GM21786 (cell line): Measurements from ENCODE around the gene PLCL2.

ENCODE experiments used
- ATAC-seq: cut with Tn5 transposase; IDR thresholded peaks from one replicate; pipeline ENCODE4 v1.9.1; 2021; ENCODE audit not compliant: unreplicated experiment

PLCL2 gene

DNA sequence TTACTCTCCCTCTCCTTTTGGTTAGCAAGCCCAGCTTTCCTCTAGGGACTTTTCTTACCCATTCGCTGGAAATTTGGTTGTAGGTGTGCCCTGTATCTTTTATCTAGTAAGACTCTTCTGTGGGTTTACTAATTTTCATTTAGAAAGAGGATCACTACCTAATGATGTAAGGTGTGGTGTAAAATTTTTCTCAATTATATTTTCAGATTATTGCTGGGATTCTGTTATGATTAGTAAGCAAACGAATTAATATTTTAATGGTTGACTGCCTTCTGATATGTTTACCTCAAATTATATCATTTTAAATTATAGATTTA is 28.5 kb downstream of the PLCL2 start:
- ATAC-seq, result peak; percentile 4

DNA sequence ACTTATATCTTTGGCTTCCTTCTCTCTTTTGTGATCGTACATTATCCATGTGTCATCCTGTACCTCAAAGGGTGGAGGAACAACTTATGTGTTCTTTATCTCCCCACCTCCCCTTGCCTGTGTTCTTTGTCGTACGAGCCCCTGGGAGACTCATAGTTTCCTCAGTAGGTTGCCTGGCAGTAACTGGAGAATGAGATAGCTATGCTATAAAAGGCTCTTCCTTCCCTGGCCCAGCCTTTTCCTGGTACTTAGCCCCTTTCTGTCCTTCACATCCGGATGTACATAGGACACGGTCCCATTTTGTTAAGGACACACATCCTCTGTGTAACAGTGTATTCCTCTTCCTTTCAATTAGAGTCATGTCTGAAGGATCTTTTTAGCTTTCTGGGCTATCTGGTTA is 32.1 kb downstream of the PLCL2 start:
- no peak for ATAC-seq

DNA sequence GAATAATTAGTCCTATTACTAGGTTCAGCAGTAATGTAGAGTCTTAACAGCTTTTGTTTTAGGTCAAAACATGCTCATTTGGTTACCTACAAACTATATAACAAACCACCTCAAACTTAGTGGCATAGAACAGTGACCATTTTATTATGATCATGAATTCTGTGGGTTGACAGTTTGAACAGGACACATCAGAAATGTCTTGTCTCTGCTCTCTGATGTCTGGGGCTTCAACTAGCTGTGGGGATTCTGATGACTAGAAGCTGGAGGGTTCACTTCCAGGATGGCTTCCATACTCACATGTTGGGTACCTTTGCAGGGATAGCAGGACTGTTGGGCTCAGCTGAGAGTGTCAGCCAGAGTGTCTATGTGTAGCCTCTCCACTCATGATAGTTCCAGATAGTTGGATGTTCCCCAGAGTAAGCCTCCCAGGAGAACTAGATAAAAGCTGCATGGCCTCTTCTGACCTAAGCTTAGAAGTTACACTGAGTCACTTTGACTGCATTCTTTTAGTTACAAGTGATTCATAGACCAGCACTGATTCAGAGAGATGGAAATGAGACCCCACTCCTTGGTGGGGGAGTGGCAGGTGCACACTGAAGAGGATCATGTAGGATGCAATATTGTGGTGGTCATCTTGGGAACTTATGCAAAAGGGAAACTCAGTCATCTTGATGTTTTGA is 32.6 kb downstream of the PLCL2 start:
- ATAC-seq, result no peak

DNA sequence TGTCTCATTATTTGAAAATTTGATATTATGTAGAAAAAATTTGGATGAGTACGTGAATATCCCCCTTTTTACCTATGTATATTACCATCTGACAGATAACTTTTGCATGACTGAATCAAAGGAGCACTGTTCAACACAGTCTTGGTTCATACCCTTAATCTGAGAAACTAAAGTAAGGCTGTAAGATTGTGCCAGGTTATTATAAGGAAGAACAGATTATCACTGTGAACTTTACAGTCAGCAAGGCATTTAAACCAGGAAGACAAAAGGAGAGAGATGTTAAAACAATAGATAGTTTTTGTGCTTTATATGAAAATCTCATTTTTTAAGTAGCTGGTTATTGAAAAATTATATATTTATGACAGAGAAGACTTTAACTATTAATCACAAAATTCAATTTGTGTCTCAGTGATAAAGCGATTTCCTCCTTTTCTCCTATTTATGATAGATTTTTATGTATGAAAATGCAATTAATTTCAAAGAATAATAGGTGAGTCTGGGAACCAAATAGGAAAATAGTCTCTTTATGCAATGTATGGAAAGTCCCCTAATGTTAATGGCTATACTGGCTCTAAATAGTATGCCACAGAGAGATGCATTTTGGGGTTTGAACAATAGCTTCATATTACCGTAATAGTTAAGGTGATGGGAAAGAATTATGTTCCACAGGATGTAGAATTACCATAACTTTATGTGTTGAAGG is 33.4 kb downstream of the PLCL2 start:
- no peak for ATAC-seq

DNA sequence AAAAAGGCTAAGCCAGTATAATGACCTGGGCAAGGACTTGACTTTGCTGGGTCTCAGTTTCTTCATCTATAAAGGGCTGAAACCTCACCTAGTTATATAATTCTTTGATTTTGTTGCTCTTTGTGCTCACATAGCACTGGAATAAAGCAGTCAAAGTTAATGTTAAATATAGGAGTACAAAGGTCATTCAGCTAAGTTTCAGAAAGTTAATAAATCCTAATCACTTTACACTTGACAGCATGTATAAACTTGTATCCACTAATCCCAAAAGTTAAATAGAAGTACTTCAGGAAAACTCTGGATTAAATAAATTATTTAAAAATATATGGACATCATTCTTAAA is 33.9 kb downstream of the PLCL2 start:
- ATAC-seq, result no peak

DNA sequence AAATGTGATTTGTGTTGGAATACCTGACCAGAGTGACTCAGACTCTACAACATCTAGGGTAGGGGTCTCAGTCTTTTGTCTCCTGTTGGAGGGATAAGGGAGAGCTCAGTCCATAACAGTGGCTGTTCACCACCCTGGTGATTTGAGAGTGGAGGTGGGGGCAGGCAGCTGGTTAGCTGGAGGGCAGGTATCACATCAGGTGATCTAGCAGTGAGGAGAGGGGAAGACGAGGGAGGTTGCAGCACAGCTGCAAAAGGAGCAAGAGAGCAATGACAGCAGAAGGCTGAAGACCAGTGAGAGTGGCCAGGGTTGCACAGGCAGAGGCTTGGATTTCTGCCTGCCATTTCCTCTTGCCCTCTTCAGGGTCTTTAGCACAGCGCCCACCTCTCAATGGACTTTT is 38.4 kb downstream of the PLCL2 start:
- ATAC-seq, result no peak

DNA sequence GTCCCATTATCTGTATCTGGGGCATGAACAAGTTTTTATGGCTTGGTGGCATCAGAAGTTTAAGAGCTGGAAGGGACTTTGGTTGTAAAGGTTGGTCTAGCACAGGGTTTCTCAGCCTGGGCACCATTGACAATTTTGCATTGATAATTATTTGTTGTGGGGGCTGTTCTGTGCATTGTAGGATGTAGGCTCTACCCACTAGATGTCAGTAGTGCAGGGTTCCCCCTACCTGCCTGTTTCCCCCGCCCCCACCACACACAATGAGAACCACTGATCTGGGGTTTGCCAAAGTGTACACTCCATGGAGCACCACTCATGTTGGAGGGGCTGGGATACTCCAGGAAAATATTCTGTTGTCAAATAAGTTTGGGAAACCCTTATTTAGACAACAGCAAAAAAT is 42.7 kb downstream of the PLCL2 start:
- peak; percentile 48 for ATAC-seq

DNA sequence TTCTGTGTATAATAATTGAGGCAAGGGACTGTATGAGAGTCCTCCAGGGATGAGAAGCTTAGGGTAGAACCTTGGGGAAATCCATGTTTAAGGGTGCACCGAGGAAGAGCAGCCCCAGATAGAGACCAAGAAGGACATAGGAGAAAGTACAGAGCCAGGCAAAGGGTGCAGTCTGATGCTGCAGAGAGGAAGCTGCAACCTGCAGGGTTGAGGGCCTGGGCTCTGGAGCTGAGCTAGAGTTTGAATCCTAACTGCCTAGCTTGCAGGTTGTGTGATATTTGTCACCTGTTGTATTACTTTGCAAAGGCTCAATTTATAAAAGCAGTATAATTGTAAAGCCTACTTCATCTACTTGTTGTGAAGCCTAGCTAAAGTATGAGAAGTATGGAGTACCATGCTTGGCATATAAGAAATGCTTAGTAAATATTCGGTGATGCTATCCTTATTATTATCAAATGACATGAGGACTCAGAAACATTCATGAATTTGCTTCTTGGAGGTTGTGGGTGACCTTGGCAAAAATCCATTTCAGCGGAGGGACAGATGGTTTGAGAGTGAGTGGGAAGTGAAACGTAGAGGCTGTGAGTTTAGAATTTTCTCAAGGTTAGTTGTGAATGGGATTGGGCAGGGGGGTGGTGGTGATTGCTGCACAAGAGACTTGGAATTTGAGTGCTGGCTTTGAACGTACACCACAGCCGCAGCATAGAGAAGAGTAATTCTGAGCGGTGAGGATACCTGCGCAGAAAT is 43.8 kb downstream of the PLCL2 start:
- peak; percentile 37 for ATAC-seq

DNA sequence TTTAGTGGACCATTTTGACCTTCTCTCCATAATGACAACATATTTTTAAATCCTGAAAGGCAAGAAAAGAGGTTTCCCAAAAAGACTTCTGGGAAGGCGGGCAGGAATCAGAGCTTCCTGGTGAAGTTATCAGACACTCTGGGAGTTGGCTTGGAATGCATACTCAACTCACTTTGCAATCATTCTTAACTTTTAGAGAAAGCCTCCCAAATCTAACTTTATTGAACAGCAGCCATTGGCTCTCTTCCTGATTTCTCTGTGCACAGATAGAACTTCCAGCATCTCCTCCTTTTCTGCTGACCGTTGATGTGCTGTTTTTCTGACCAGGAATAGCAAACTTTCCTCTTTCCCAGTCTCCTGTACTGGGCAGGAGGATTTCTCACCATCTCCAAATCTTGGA is 44.6 kb downstream of the PLCL2 start:
- ATAC-seq, result no peak

DNA sequence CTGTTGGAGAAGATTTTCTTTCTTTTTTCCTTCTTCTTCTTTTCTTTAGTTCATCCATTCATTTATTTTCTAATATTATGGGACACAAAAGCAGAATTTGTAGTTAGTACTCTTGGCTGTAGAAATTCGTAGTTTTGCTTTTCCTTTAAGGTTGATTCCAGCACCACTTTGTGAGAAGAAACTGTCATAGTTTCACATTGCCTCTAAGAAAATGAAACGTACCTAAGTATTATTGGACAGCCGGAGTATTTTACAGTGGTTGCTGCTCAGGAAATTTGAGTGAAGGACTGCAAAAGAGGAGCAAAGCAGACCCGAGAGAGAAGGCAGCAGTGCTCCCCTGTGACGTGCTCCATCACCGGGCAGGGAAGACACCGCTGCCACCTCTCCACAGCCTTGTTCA is 48.1 kb downstream of the PLCL2 start:
- peak; percentile 70 for ATAC-seq

DNA sequence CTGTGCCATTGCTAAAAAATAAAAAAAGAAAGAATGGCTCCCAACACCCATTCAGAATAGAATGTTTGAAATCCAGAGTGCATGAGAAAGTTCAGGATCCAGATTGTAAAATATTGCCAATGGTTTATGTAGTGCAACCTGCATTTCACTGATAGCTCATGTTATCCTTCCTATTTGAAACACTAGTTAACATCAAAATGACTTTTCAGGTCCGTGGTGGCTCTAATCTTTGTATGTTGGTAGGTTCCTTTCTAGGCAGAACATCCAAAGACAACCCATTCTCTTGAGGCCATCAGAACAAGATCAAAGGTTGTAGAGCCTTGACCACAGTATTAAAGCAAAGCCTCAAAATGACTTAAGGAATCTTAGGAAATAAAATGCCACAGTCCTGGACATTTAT is 51.0 kb downstream of the PLCL2 start:
- ATAC-seq, result no peak

DNA sequence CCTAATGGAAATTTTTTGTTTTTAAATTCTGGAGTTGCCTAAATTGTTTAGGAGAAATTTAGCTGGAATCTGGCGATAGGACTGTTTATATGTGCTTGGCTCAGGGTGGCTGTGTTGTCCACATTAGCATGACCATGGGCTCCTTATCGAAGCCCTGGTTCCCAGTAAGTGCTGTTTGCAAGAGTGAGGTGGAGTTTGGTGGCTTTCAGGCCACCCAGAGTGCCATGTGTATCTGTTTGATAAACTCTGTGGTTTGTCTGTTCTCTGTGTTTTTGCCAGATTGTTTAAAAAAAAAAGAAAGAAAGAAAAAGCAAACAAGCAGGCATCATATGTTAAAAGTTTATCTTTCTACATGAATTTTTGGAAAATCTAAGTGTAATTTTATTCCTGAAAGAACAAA is 51.5 kb downstream of the PLCL2 start:
- no peak for ATAC-seq

DNA sequence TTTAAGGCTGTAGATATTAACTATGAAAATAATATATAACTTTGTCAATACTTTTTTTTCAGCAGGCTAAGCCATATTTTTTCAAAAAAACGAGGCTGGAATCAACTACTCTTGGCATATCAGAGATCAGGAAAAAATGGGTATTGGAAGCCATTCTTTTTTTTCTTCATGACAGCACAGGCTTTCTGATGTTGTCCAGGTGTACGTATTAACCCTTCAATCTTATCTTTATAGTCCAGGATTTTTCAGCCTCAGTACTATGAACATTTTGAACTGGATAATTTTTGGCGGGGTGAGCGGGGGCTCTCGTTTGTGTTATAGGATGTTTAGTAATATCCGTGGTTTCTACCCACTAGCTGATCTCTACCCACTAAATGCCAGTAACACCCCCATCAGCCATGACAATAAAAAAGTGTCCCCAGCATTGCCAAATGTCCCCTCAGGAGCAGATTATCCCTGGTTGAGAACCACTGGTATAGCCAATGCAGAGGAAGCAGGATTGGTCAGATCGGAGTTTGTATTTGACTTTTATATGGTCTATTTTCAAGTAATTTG is 52.0 kb downstream of the PLCL2 start:
- ATAC-seq, result no peak

DNA sequence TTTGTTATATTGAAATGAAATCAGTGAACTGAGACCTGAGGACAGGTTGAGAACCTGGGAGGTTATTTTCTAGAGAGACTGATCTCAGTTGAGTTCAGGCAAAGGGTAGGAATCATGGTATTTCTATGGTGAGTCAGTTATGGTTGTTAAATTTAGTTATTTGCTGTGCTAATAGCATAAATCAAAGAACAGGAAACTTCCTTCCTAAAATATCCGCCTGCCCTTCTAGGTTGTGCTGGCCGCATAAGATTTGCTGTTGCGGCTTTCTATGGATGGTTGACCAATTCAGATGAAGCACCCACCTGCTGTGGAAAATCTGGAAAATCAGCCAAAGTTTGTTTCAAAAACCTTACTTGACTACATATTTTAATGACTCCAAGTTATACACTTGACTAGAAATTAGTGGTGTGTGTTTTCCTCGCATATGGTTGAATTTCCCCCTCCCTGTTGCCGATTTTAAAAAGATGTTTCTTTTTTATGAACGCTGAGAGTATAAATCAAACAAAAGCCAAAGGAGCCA is 52.6 kb downstream of the PLCL2 start:
- no peak for ATAC-seq

DNA sequence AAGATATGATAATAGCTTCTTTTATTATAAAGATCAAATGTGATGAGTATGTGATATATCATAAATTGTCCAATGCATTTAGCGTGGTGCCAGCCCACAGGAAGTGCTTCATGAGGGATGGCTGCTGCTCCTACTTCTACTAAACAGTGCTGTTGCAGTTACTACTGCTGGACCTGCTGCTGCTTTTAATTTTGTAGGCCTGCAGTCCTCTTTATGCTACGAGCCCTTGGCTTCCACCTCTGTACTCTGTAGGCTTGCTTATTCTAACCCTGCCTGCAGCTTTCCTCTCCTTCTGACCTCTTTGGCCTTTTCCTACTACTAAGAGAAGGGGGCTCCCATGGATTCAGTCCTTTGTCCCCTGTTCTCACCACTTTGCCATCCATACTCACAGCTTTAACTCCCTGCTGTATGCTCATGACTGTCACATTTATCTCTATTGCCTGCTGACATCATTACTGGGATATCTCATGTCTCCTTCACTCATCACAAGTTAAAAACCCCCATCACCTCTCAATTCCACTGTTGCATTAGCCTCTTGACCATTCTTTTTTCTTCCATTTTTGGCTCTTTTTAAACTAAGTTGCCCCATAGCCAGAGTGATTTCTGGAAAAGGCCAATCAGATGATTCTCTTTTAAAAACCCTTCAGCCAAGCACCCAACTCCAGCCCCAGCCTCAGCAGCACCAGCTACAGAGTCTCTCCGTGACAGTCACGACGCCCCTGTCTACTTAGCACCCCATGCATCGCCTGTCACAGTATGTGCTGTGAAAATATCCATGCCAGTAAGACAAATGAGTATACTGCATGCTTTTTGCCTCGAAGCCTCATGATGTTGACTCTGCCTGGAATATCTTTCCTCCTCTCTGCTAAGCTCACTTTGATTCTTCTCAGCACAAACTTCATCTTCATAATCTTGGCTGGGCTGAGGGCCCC is 56.3 kb downstream of the PLCL2 start:
- no peak for ATAC-seq

DNA sequence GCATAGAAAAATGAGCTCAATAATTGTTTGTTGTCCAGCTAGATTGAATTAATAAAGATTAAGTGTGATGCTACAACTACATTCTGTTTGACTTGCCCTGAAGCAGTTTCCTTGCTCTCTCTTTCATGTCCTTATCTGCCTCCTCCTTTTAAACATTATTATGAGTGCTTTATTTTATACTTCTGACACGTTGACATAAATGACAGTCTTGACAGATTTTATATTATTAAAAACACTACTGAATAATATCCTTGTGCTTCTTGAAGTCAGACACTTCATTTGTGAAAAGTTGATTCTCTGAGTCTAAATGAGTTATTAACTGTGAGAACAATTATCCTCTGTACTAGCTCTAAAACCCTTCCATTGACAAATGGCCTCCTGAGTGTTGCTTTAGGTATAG is 58.2 kb downstream of the PLCL2 start:
- ATAC-seq, result no peak

DNA sequence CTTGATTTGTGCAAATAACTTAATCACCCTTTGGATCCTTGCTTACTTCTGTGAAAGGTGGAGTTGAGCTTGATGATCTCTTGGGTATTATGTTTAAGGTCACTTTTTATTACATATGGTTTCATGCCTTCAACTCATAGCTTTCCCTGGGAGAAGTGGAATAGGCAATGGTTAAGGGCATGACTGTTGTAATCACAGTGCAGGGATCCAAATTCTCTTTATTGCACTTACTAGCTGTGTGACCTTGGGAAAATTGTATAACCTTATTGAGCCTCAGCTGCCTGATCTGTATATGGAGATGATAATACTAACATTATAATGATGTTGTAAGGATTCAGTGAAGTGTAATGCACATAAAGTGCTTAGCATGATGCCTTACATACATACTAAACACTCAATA is 59.1 kb downstream of the PLCL2 start:
- no peak for ATAC-seq

DNA sequence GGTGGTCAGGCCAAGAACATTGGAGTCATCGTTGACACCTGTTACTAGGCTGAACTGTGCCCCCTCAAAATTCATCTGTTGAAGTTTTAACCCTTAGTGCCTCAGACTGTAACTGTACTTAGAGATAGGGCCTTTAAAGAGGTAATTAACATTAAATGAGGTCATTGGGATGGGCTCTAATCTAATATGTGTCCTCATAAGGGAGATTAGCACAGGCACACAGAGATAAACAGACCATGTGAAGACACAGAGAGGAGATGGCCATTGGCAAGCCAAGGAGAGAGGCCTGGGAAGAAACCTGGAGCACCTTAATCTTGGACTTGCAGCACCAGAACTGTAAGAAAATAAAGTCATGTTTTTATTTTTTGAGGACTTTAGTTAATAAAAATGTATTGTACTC is 59.6 kb downstream of the PLCL2 start:
- ATAC-seq, result no peak

DNA sequence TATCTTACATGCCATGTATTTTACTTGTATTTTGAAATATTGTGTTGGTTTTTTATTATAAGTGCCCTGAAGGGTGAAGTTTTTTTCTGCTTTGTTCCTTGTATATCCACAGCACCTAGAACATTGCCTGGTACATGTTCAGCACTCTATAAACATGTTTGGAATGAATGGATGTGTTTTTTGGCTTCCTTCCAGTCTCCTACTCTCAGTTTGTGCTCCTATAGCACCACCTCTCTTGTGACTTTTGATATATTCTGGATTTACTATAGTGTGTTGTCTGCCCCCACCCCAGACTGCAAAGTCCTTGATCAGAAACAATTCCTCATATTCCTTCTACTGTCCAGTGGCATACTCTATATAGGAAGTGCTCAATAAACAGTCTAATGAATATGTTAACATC is 60.6 kb downstream of the PLCL2 start:
- ATAC-seq, result no peak

DNA sequence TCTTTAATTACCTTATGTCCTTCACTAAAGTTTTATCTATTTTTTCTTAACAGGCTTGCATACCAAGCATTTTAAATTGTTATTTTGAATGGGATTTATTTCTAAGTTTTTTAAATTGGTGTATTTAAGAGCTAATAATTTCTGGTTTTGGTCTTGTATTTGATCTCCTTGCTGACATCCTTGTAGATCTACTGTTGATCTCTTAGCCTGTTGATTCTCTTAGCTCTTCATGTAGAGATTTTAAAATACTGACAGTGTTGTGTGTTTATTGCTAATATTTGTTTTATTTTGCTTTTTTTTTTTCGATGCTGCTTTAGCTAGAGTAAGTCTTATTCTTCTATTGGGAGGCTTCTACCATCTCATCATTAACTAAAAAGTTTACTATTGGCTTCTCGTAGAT is 65.5 kb downstream of the PLCL2 start:
- no peak for ATAC-seq

DNA sequence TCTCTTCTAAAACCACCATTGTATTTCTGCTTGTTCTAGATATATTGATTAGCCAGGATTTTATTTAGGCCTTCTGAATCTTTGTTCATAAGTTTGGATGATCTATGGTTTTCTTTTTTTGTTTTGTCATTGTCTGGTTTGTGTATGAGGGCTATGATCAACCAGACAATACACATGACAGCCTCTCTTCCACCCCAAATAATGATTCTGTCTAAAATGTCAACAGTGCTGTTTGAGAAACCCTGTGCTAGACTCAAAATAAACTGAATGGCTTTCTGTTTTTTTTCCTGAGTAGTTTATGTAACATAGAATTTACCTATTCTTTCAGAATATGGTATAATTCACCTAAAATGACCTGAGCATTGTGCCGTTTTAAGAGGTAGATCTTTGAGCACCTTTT is 66.1 kb downstream of the PLCL2 start:
- ATAC-seq, result no peak
